RWPE1 (cell line): ENCODE results near the gene MAPK8IP2.

Experiments
- CTCF ChIA-PET: fragments of 350-600 bp; sonication (Branson Sonifier 250); formaldehyde crosslinking; extraction: SDS; loops from one replicate; lab custom pipeline; 2021; lab: Yijun Ruan, JAX
- POLR2A ChIA-PET: fragments of 400-600 bp; formaldehyde crosslinking; extraction: SDS; loops from one replicate; lab custom pipeline; 2020; ENCODE audit warnings: antibody characterized with exemption; ENCODE audit not compliant: low non-redundant PET; lab: Yijun Ruan, JAX
- DNase-seq: peaks from one replicate; pipeline ENCODE4 v3.0.0; 2012; ENCODE audit warnings: low spot score
- H3K27ac ChIP-seq: fragments of 450-650 bp; 2 replicates; pipeline ENCODE4 v1.5.1; 2017
- CTCF ChIP-seq: fragments of 450-650 bp; conservative IDR thresholded peaks from 2 replicates; pipeline ENCODE4 v1.5.1; 2017; ENCODE audit warnings: low read depth, mild to moderate bottlenecking

MAPK8IP2 gene

GRCh38 chr22:50562523-50563412 is 37.8 kb upstream of the MAPK8IP2 start, which contains the start of gene SYCE3:
Gene SYCE3 (minus strand): TSS chr22:50562919. CDS start chr22:50556405, 6,514 bp downstream.
- peak; percentile 89 for TF ChIP-seq CTCF
- H3K27ac ChIP-seq = peak within 1 kb of the TSS; percentile 59
- ChIA-PET CTCF (interaction anchor here (0.6 to 1.7 kb wide), 12 partner anchors 8 to 43 kb away, joined by 3 to 10 read pairs (median 4); partner anchors contain the start of gene SCO2), POLR2A (interaction anchor here (0.5 to 1.6 kb wide), 8 partner anchors 23 to 55 kb away, joined by 3 to 12 read pairs (median 4); partner anchors contain the start of genes NCAPH2, SCO2 and TYMP)
- DNase-seq = peak; percentile 85

- TF ChIP-seq CTCF = no peak
- peak overlapping the region; percentile 59 for H3K27ac ChIP-seq
- no peak for DNase-seq
- CTCF ChIA-PET = interaction anchor here (0.6 to 1.7 kb wide), 8 partner anchors 13 to 38 kb away, joined by 3 to 10 read pairs (median 4); partner anchors contain the start of gene SCO2
- POLR2A ChIA-PET = interaction anchor here (0.5 to 1.6 kb wide), 6 partner anchors 24 to 55 kb away, joined by 3 to 11 read pairs (median 4); partner anchors contain the start of genes NCAPH2 and SCO2
These were observed 37.0 kb upstream of the MAPK8IP2 start for GRCh38 chr22:50563413-50564160.

GRCh38 chr22:50564289-50564688 is 36.3 kb upstream of the MAPK8IP2 start:
- no peak overlapping the region for H3K27ac ChIP-seq
- no peak for DNase-seq
- POLR2A ChIA-PET = interaction anchor here (0.6 kb wide), 1 partner anchor 11 kb away, joined by 5 read pairs; no protein-coding TSS in a partner anchor
- CTCF ChIA-PET = interaction anchor here (0.6 to 1.7 kb wide), 2 partner anchors 11 to 25 kb away, joined by 3 to 10 read pairs; no protein-coding TSS in a partner anchor
- no peak for TF ChIP-seq CTCF

DNA sequence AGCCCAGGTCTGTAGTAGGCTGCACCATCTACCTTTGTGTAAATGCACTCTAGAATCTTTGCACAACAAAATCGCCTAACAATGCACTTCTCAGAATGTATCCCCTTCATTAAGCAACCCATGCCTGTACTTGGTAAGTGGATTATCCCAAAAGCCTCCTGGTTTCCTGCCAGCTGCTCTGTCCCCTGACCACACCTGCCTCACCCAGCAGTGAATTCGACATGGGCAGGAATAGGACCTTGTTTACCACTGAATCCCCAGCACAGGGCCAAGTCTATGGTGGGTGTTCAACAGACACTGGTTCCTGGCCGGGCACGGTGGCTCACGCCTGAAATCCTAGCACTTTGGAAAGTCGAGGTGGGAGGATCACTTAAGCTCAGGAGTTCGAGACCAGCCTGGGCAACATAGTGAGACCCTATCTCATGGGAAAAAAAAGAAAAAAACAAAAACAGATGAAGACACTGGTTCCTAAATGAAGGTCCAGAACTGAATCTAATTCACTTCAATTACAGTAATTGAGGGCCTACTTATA is 32.8 kb upstream of the MAPK8IP2 start:
- TF ChIP-seq CTCF = no peak
- ChIA-PET CTCF (no interaction called here), POLR2A (no interaction called here)
- H3K27ac ChIP-seq = no peak overlapping the region
- DNase-seq = no peak

GRCh38 chr22:50568626-50569025 is 32.0 kb upstream of the MAPK8IP2 start:
- no peak for TF ChIP-seq CTCF
- DNase-seq = no peak
- POLR2A ChIA-PET = no interaction called here
- CTCF ChIA-PET = no interaction called here
- peak overlapping the region; percentile 15; the same call in 1 of the 2 replicates for H3K27ac ChIP-seq
